NCI-H82 treated with DMSO at 0.1 percent for 48 hours (cell line): Measurements from ENCODE around the gene HCLS1.

ENCODE experiments used
- DNase-seq: peaks from one replicate; lab custom pipeline; 2025; ENCODE audit not compliant: unreplicated experiment; lab: John Stamatoyannopoulos, UW

Gene HCLS1

DNA sequence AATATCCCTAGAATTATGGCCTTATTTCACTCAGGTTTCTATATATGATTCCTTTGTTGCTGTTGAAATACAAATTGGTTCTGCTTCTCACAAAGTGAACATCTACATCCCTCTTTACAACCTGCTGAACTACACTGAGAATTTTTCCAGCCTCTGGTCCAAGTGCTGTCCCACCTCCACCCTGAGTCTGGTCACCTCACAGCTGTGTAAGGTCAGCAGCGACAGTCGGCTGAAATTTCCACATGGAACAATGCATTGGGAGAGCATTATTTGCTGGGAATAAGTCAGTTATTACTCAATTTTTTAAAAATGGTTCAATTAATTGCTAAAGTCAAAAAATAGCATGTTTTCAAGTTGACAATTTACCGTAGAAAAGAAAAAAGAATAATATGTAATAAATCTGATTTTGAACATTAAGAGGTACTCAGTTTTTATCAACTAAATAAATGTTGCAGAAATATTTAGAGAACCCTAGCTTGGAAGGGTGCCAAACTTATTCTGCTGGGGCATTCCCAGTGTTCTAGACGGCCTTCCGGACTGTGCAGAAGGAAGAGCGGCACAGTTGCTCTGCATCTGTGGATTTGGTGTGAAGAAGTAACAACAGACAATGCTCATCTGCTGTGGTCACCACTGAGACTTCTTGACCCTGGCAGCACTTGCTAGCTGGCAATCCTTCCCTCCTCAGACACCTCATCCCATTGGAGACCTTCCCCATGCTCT lies 1.8 kb downstream of the HCLS1 start:
- no peak for DNase-seq

- no peak for DNase-seq
Measured at GRCh38 chr3:121654493-121655385, 6.0 kb downstream of the HCLS1 start.

DNA sequence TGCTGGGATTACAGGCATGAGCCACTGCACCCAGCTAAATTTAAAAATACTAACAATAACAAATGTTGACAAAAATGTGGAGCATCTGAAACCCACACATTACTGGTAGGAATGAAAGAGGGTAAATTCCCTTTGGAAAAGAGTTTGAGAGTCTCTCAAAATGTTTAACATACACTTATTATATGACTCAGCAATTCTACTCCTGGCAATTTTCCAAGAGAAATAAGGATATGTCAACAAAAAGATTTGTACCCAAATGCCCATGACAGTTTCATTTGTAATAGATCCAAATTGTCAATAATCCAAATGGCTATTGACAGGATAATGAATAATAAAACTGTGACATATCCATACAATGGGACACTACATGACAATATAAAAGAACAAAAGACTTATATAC lies 9.0 kb downstream of the HCLS1 start:
- no peak for DNase-seq

DNA sequence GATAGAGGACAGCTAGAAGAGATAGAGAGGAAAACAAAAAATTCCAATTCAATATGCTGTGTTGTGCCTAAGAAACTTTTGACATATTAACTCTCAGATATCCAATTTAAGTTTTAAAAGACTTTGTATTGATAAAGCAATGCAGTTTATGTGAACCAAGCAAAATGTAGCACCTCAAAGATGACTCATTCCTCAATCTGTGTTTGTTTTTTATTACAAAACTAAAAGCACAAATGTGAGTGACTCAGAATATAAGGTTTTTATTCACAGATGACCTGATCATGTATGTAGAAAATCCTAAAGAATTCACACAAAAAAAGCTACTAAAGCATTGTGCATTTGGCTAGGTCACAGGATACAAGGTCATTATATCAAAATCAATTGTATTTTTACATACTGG lies 11.1 kb downstream of the HCLS1 start:
- no peak for DNase-seq

DNA sequence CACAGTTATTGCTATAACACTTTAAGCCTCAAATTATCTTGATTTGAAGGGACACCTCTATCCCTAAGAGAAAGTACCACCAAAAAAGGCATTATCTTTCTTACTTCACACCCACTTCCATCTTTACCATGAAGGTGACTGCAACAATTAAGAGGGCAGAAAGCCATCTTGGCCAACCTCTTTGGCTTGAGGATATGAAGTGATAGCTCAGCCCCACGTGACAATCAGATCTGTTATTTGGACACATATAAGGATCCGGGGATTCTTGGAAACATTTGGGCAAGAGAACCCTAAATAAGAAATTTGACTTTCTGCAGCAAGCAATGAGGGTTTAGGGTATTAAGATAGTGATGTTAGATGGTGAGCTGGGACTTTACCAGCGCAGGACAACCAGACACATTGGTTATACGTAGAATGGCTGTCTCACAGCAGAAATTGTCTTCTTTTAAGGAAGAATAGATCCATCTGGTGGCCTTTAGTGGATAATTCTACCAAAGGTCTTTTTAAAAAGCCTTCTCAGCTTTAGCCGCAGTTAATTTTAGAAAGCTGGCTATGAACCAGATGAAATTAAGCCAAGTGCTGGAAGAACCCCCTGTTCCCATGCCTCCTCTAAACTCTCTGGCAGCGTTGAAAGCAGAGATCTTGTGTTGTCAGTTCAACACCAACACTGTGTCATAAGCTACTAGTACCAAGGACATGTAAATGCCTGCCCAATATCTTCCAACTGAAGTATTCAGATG lies 12.3 kb downstream of the HCLS1 start:
- DNase-seq = no peak

DNA sequence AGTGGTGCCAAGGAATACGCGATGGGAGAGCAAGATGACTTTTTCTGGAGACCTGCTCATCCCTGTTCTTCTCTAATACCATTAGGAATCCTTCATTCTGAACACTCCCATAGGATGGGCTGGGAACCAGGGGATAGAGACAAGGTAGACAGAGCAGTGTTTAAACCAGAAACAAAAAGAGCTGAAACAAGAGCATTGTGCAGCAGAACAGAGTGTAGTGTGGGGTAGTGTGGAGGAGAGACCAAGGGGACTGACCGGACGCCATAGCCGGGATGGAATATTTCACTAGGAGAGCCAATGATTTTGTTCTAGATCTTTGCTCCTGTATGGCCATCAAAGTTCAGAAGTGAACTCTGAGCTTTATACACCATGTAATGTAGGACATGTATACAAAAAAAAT lies 15.6 kb downstream of the HCLS1 start:
- DNase-seq = no peak

- DNase-seq = no peak
Measured at GRCh38 chr3:121642601-121643314, 17.9 kb downstream of the HCLS1 start.

DNA sequence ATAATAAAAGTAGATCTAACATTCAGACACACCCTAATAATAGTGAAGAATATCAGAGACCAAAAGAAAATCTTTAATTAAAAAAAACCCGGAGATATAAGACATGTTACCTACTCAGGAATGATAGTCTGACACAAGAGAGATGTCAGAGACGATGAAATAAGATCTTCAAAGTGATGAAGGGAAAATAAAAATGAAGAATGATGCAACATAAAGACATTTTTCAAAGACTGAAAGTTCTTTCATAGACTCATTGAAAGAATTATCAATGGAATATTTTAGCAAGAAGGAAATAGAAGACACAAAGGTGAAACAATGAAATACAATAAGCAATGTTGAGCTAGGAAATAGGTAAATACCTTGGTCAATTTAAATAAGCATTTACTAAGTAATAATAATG lies 19.6 kb downstream of the HCLS1 start:
- DNase-seq = no peak

- DNase-seq = no peak
Measured at GRCh38 chr3:121637922-121638321, 22.8 kb downstream of the HCLS1 start.

- no peak for DNase-seq
Measured at GRCh38 chr3:121630355-121630754, 30.3 kb downstream of the HCLS1 start.

DNA sequence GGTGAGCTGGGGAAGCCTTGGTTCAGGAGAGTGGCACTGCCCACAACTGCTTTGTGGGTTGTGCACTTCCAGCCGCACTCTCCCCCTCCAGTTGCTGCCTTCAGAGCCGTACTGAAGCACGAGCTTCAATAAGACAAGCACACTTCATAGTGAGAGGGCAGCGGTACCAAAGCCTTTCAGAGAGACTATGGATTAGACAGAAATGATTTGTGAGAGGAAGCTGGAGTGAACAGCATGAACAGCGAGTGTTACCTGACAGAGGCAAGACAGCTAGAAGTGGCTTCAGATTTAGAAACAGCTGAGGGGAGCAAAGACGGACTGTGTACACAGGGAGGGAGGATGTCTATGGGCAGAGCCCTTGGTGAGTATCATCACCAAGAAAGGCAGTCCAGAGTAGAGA lies 31.1 kb downstream of the HCLS1 start:
- DNase-seq = no peak

DNA sequence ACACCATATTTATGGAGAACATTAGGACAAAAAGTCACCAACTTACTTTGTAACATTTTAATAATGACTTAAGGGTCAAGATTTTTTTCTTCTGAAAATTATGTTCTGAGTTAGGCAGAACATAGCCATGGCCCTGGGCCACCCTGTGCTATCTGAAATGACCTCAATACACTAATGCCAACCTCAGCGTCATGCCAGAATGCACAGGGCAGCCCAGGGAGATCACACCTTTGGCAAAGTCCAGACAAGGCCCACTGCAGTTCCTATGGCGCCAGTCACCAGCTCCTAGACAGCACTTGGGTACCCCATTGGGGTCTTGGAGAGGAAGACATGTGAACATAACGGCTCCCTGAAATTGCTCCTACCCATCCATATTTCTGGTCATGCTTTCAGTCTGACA lies 33.1 kb downstream of the HCLS1 start:
- no peak for DNase-seq

- no peak for DNase-seq
Measured at GRCh38 chr3:121627211-121627610, 33.5 kb downstream of the HCLS1 start.

DNA sequence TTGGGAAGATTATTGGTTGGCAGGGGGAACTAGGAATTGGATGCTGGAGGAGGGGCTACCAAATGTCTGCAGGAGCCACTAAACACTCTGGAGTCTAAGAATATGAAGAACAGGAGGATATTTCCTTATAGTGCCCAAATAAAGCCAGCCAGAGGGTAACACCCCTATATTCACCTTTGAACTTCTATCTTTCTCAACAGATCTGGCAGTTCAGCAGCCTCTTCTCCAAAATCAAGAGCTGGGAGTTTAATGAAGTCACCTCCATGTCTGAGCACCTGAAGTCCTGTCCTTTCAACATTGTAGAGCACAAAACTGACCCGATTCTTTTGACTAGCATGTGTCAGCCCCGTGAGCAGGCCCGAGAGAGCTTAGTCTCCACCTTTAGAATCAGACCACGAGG lies 34.2 kb downstream of the HCLS1 start:
- DNase-seq = no peak

GRCh38 chr3:121624147-121624899 lies 36.4 kb downstream of the HCLS1 start:
- DNase-seq = no peak

DNA sequence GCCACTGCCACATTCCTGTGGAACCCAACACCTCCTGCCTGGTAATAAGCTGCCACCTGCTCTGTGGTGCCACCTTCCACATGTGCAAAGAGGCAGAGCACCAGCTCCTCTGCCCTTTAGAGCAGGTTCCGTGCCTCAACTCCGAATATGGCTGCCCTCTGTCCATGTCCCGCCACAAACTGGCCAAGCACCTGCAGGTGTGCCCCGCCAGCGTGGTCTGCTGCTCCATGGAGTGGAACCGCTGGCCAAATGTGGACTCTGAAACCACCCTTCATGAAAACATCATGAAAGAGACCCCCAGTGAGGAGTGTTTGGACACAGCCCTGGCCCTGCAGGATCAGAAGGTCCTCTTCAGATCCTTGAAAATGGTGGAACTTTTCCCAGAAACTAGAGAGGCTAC lies 39.2 kb downstream of the HCLS1 start:
- no peak for DNase-seq

- no peak for DNase-seq
Measured at GRCh38 chr3:121619691-121620090, 41.0 kb downstream of the HCLS1 start.

GRCh38 chr3:121606106-121606505 lies 54.6 kb downstream of the HCLS1 start:
- no peak for DNase-seq

DNA sequence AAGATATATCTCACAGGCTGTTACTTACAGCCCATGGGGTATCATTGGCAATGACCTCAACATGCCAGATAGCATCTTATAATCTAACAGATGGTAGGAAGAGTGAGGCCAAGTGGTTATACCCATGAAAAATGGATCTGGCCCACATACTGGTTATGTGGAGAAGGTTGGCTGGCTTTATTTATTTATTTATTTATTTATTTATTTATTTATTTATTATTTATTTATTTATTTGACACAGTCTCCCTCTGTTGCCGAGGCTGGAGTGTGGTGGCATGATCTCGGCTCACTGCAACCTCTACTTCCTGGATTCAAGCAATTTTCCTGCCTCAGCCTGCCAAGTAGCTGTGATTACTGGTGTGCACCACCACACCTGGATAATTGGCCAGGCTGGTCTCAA lies 55.9 kb downstream of the HCLS1 start:
- DNase-seq = no peak

DNA sequence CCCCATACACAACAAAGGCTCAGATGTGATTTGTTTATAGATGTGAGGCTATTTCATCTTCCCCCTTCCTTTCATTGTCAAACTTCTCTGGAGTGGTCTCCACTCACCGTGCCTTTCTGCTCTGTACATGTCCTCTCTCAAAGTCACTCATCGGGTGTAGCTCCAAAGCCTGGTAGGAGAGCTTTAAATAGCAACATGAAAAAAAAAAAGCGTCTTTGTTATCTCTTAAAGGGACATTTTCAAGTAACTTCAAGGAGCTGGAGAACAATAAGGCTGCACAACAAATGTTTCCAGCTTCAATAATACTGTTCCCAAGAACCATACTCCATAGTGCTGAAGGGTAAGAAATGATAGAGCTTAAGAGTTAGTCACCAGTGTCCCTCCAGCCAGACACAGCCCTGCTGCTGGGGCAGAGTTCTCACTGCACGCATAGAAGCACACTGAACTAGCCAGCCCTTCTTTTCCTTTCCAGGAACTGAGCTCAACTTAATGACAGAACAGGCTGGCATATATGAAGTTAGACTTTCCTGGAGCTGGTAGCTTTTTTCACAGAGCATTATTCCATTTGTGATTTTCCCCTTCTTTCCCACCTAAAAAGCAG lies 59.4 kb downstream of the HCLS1 start:
- DNase-seq = no peak
